Activated B cell treated with CpG ODN at 0.5 μM for 24 hours (primary cell): ENCODE measurements around the gene SH3D19. TPM values are rescaled to one million over a fixed set of nuclear protein-coding genes. Genes with fewer than 3 reads are reported as not detected.

ENCODE experiments used
- ATAC-seq: fragments of 200-7000 bp; cut with Tn5 transposase; one replicate; pipeline ENCODE4 v1.10.0; 2021; ENCODE audit warnings: low read depth, mild to moderate bottlenecking, moderate library complexity
- CTCF ChIA-PET: fragments of 350-600 bp; sonication (Branson Sonifier 250); formaldehyde crosslinking; loops from one replicate; lab custom pipeline; 2021; ENCODE audit warnings: antibody characterized with exemption; lab: Charles Lee
- POLR2A ChIA-PET: fragments of 350-600 bp; sonication (Branson Sonifier 250); formaldehyde crosslinking; loops from one replicate; lab custom pipeline; 2021; ENCODE audit warnings: antibody characterized with exemption; lab: Charles Lee
- DNase-seq: peaks from one replicate; pipeline ENCODE4 v3.0.0; 2022
- H3K27ac Mint-ChIP-seq: one replicate; pipeline ENCODE4 v1.8.0; 2020; ENCODE audit warnings: mixed read lengths
- H3K27me3 Mint-ChIP-seq: one replicate; pipeline ENCODE4 v1.8.0; 2021; ENCODE audit warnings: mixed read lengths
- H3K36me3 Mint-ChIP-seq: one replicate; pipeline ENCODE4 v1.8.0; 2021; ENCODE audit warnings: low read depth, mixed read lengths
- H3K4me1 Mint-ChIP-seq: one replicate; pipeline ENCODE4 v1.8.0; 2021; ENCODE audit warnings: mixed read lengths
- H3K4me3 Mint-ChIP-seq: one replicate; pipeline ENCODE4 v1.8.0; 2020; ENCODE audit warnings: mild to moderate bottlenecking, mixed read lengths
- H3K9me3 Mint-ChIP-seq: one replicate; pipeline ENCODE4 v1.8.0; 2020; ENCODE audit warnings: mixed read lengths
- intact Hi-C: fragments of 100-400 bp; cut with micrococcal nuclease; formaldehyde crosslinking; loops from one replicate; pipeline ENCODE4 v1.15.1; 2024
- total RNA-seq: library from RNA; stranded (reverse); gene quantifications from 2 replicates; pipeline ENCODE4 v1.2.3, GENCODE V29; 2022
- TF ChIP-seq, protein P1 (sequence below): fragments of 200-600 bp; IDR thresholded peaks from one replicate; pipeline ENCODE4 v1.8.0; 2022; ENCODE audit warnings: antibody characterized with exemption, mild to moderate bottlenecking

SH3D19 gene
- total RNA-seq, 1 donor from 2014 or later: not detected

DNA sequence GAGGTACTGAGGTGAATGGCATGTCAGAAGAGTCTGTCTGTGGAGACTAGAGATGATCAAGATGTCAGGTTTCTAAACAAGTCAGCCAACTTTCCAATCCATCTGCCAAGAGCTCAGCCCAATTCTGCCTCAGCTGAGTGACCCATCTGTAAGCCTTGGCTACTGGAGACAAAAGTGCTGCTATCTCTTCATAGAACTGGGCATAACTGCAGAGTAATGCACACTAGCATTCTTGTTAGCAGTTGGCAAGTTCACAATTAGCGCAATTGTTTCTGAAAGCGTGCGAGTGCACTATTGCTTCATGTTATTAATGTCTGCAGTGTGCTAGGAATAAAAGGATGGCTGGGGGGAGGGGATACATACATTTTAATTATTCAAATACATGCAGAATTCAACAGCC lies 32.9 kb upstream of the SH3D19 start:
- TF ChIP-seq, protein P1, sequence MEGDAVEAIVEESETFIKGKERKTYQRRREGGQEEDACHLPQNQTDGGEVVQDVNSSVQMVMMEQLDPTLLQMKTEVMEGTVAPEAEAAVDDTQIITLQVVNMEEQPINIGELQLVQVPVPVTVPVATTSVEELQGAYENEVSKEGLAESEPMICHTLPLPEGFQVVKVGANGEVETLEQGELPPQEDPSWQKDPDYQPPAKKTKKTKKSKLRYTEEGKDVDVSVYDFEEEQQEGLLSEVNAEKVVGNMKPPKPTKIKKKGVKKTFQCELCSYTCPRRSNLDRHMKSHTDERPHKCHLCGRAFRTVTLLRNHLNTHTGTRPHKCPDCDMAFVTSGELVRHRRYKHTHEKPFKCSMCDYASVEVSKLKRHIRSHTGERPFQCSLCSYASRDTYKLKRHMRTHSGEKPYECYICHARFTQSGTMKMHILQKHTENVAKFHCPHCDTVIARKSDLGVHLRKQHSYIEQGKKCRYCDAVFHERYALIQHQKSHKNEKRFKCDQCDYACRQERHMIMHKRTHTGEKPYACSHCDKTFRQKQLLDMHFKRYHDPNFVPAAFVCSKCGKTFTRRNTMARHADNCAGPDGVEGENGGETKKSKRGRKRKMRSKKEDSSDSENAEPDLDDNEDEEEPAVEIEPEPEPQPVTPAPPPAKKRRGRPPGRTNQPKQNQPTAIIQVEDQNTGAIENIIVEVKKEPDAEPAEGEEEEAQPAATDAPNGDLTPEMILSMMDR: no peak
- ChIA-PET POLR2A (no interaction called here), CTCF (no interaction called here)
- intact Hi-C loops: no loop called here
- Mint-ChIP-seq H3K9me3 (no peaks in the 10 kb centered on the region), H3K4me1 (no peaks in the 10 kb centered on the region), H3K27ac (no peak overlapping the region), H3K27me3 (peaks cover 7% of the 10 kb centered on the region), H3K4me3 (no peak overlapping the region), H3K36me3 (no peaks in the 10 kb centered on the region)
- no peak for DNase-seq
- ATAC-seq: no peak

DNA sequence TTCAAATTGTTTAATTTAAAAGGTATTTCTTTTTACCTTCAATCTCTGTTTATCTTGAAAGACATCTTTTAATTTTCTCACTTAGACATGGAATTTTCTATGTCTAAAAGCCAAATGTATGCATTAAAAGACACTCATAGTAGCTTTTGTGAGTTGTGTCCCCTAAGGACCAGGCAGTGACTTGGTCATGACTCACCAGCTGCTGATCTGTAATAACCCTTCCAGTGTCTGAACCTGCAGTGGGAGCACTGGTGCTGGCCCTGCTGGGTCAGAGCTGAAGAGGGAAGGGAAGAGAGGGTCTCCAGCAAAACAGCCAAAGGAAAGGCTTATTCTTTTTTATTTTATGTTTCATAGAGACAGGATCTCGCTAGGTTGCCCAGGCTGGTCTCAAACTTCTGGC lies 31.1 kb upstream of the SH3D19 start:
- no peaks in the 10 kb centered on the region for H3K4me1 Mint-ChIP-seq
- H3K4me3 Mint-ChIP-seq: no peak overlapping the region
- ChIA-PET POLR2A (no interaction called here), CTCF (no interaction called here)
- H3K27me3 Mint-ChIP-seq: peaks cover 4% of the 10 kb centered on the region
- H3K9me3 Mint-ChIP-seq: no peaks in the 10 kb centered on the region
- H3K36me3 Mint-ChIP-seq: no peaks in the 10 kb centered on the region
- TF ChIP-seq, protein P1: no peak
- DNase-seq (no peak), ATAC-seq (no peak)
- H3K27ac Mint-ChIP-seq: no peak overlapping the region
- intact Hi-C loops: no loop called here

DNA sequence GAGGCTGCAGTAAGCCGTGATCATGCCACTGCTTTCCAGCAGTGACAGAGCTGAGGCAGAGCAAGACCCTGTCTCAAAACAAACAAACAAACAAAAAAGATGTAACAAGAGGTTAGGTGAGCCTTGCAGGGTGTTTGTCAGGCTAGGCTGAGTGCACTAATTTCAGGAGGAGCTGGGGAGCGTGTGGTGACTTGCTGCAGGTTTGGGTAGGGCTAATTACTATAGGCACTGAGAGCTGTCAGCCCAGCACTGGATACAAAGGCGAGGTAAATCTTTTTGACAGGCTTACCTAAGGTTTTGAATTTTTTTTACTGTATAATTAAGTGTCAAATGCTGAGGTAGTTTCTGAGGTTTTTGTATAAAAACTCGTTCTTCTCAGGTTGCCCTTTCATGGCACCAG lies 29.8 kb upstream of the SH3D19 start:
- Mint-ChIP-seq H3K4me1 (no peaks in the 10 kb centered on the region), H3K27me3 (peaks cover 4% of the 10 kb centered on the region), H3K9me3 (no peaks in the 10 kb centered on the region), H3K36me3 (no peaks in the 10 kb centered on the region), H3K27ac (no peak overlapping the region), H3K4me3 (no peak overlapping the region)
- DNase-seq (no peak), ATAC-seq (no peak)
- ChIA-PET CTCF (no interaction called here), POLR2A (no interaction called here)
- intact Hi-C loops: no loop called here
- TF ChIP-seq, protein P1: no peak

DNA sequence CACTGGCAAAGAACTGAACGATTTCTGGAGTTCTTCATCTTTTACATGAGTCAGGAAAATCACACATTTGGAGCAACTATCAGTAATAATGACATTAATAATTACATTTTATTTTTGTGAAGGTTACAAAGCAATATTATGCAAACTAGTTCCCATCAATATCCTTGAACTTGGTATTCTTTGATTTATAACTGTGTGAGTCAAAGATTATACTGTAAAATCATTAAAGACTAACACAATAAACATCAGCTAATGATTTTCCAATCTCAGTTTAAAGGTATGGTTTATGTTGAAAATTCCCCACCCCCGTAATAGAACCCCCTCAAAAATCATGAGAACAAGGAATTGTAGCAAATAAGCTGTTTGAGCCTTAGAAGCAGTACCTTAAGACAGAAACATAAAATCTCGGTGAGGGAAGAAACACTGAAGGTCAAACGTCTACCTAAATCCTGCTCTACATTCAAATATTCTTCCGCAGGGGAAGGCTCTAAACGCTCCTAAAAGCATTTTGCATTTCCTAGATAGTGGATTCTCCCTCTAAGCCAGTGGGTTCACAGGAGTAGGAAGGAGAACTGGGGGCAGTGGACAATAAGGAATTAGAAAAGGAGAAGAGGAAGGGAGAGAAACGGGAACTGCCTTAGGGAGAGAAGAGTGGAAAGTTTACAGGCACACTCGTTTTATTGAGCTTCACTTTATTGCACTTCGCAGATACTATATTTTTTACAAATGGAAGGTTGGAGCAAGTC lies 22.3 kb upstream of the SH3D19 start:
- H3K27me3 Mint-ChIP-seq: no peaks in the 10 kb centered on the region
- TF ChIP-seq, protein P1: no peak
- CTCF ChIA-PET: no interaction called here
- ATAC-seq (no peak), DNase-seq (no peak)
- H3K27ac Mint-ChIP-seq: no peak overlapping the region
- POLR2A ChIA-PET: no interaction called here
- H3K36me3 Mint-ChIP-seq: no peaks in the 10 kb centered on the region
- H3K4me3 Mint-ChIP-seq: no peak overlapping the region
- no peaks in the 10 kb centered on the region for H3K4me1 Mint-ChIP-seq
- intact Hi-C loops: no loop called here
- no peaks in the 10 kb centered on the region for H3K9me3 Mint-ChIP-seq

DNA sequence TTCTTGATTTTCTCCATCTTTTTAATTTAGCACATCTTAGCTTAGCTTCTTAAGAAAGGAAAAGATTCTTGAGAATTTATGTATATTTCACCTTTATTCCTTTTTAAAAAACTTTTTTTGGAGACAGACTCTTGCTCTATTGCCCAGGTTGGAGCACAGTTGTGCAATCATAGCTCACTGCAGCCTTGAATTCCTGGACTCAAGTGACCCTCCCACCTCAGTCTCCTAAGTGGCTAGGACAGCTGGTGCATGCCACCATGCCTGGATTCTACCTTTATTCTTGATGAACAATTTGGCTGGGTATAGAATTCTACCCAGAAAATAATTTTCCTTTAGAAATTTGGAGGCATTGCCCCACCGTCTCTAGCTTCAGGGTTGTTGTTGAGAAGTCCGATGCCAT lies 19.5 kb upstream of the SH3D19 start:
- CTCF ChIA-PET: no interaction called here
- DNase-seq: no peak
- Mint-ChIP-seq H3K4me3 (no peak overlapping the region), H3K27ac (no peak overlapping the region), H3K36me3 (no peaks in the 10 kb centered on the region), H3K27me3 (no peaks in the 10 kb centered on the region), H3K4me1 (no peaks in the 10 kb centered on the region), H3K9me3 (no peaks in the 10 kb centered on the region)
- no peak for ATAC-seq
- TF ChIP-seq, protein P1: no peak
- intact Hi-C loops: no loop called here
- POLR2A ChIA-PET: no interaction called here
